Spleen (tissue), 11 donors: ENCODE results near the gene PRR13. TPM values are rescaled to one million over a fixed set of nuclear protein-coding genes. Genes with fewer than 3 reads are reported as not detected.

Source experiments
- DNase-seq: peaks from one replicate; pipeline ENCODE4 v3.0.0-alpha.2; 2020
- H3K27ac ChIP-seq, 8 donors: fragments of 200-600 bp; sonication (generic) in 7 of 8; 1 replicate in 4 of 8; 2 replicates in 4 of 8; pipeline versions ENCODE4 v1.5.0 to v1.8.0; 2016 to 2021; ENCODE audit warnings: inconsistent platforms in 4 of 8, mild to moderate bottlenecking in 4 of 8, moderate library complexity in 1 of 8
- H3K27me3 ChIP-seq, 7 donors: fragments of 200-600 bp; sonication (generic) in 6 of 7; replicated peaks in 1 of 7; 1 replicate in 4 of 7; 2 replicates in 3 of 7; pipeline versions ENCODE4 v1.5.0 to v1.8.0; 2016 to 2021; ENCODE audit warnings: inconsistent platforms in 3 of 7, mild to moderate bottlenecking in 1 of 7
- H3K36me3 ChIP-seq, 6 donors: fragments of 200-600 bp; sonication (generic) in 5 of 6; 1 replicate in 4 of 6; 2 replicates in 2 of 6; pipeline versions ENCODE4 v1.5.0 to v1.8.0; 2016 to 2021; ENCODE audit warnings: inconsistent platforms in 2 of 6
- H3K4me1 ChIP-seq, 6 donors: fragments of 200-600 bp; sonication (generic) in 5 of 6; 1 replicate in 3 of 6; 2 replicates in 3 of 6; pipeline versions ENCODE4 v1.5.0 to v1.8.0; 2016 to 2021; ENCODE audit warnings: inconsistent platforms in 3 of 6
- H3K4me3 ChIP-seq, 8 donors: fragments of 200-600 bp; sonication (generic) in 7 of 8; 1 replicate in 4 of 8; 2 replicates in 4 of 8; pipeline versions ENCODE4 v1.5.0 to v1.8.0; 2016 to 2021; ENCODE audit warnings: inconsistent platforms in 4 of 8, mild to moderate bottlenecking in 4 of 8, moderate library complexity in 2 of 8
- H3K9me3 ChIP-seq, 8 donors: fragments of 200-600 bp; sonication (generic) in 7 of 8; 1 replicate in 4 of 8; 2 replicates in 4 of 8; pipeline versions ENCODE4 v1.5.0 to v1.8.0; 2016 to 2021; ENCODE audit warnings: inconsistent platforms in 4 of 8
- CTCF ChIP-seq, 11 experiments: fragments of 200-600 bp in 7 of 11; fragments of 450-650 bp in 4 of 11; sonication (generic) in 4 of 11; IDR thresholded peaks in 8 of 11; conservative IDR thresholded peaks in 3 of 11; 1 replicate in 7 of 11; 2 replicates in 4 of 11; pipeline versions ENCODE4 v1.4.0 to v1.8.0; 2016 to 2021; ENCODE audit warnings: antibody characterized with exemption in 11 of 11, inconsistent platforms in 4 of 11, mild to moderate bottlenecking in 1 of 11
- POLR2A ChIP-seq, 3 donors: fragments of 450-650 bp; IDR thresholded peaks; one replicate each; pipeline ENCODE4 v1.5.1; 2017; ENCODE audit warnings: antibody characterized with exemption in 3 of 3, mild to moderate bottlenecking in 1 of 3
- POLR2AphosphoS5 ChIP-seq, 3 donors: sonication (generic); formaldehyde crosslinking; IDR thresholded peaks; one replicate each; pipeline ENCODE4 v1.5.1; 2017; ENCODE audit warnings: antibody characterized with exemption in 3 of 3
- WGBS, 5 donors: extraction: QIAGEN DNeasy Blood & Tissue Kit in 3 of 5; methylation state at CpG; one replicate each; pipeline versions ENCODE4 v1.1.5 to v1.1.7; 2013 to 2018; 5-methylcytosine and 5-hydroxymethylcytosine counted together
- intact Hi-C: fragments of 100-400 bp; cut with DNase I; formaldehyde crosslinking; loops from one replicate; pipeline ENCODE4 v1.15.0; 2023; ENCODE audit warnings: low total_unique reads
- polyA plus RNA-seq, 3 donors: library from polyadenylated mRNA; stranded (reverse); fragments of 200-250 nt; gene quantifications; one replicate each; pipeline ENCODE4 v1.2.1, GENCODE V29; 2013
- total RNA-seq, 7 donors: library from RNA; depleted of rRNA in 3 of 7; stranded (reverse); fragments of >200 nt in 3 of 7; fragmentation: NEBNext Ultra II Directional in 4 of 7; extraction: Animal tissue kit (Norgen Biotek cat#: 25700) in 4 of 7; gene quantifications; one replicate each; pipeline versions ENCODE4 v1.1.0 to v1.2.1, GENCODE V29; 2016 to 2021
- donor health status: healthy with polysubstance abuse.
- donor health status: DM: no; HTN: no; CAD: no; lungs with moderate emphysema.
- donor health status: DM: no; HTN: no; CAD: no.
- donor health status: Bipolar disorder and iron deficiency.
- donor health status: healthy.
- donor health status: DM: no; HTN: no; CAD: no.
- donor health status: DM: yes; HTN: yes; CAD: no.

PRR13 gene
- total and polyA plus RNA-seq, 10 donors = 127 to 262 (median 209) TPM

- no peak for DNase-seq
- Histone ChIP-seq H3K9me3 (no peaks in the 10 kb centered on the region), H3K4me1 (peaks cover 0 to 78% (median 45%) of the 10 kb centered on the region in 6 donors), H3K36me3 (peaks cover 8 to 100% (median 100%) of the 10 kb centered on the region in 6 donors), H3K27me3 (no peaks in the 10 kb centered on the region), H3K27ac (peak overlapping the region in 2 of 8 donors; percentile 6 to 10), H3K4me3 (no peak overlapping the region)
- intact Hi-C loops = no loop called here
- no peak for TF ChIP-seq POLR2AphosphoS5 (IDR thresholded peaks at IDR 0.05)
- TF ChIP-seq POLR2A (IDR thresholded peaks at IDR 0.05) = no peak
- TF ChIP-seq CTCF (IDR thresholded peaks at IDR 0.05 in 8 of 11, conservative IDR thresholded peaks at IDR 0.05 in 3 of 11) = no peak
- 66 to 83% (median 77%) methylated on average over 2 of the region's 2 CpGs for WGBS, 5 donors
These were observed 32.5 kb downstream of the PRR13 start for GRCh38 chr12:53474077-53474476.

GRCh38 chr12:53474819-53475218, 33.3 kb downstream of the PRR13 start:
- H3K27ac ChIP-seq = peak overlapping the region in 4 of 8 donors; percentile 4 to 40 (median 11)
- WGBS, 5 donors = 70 to 80% (median 76%) methylated on average over 13 of the region's 13 CpGs
- H3K27me3 ChIP-seq = no peaks in the 10 kb centered on the region
- no peak for DNase-seq
- intact Hi-C loops = no loop called here
- H3K9me3 ChIP-seq = no peaks in the 10 kb centered on the region
- peaks cover 0 to 84% (median 47%) of the 10 kb centered on the region in 6 donors for H3K4me1 ChIP-seq
- H3K4me3 ChIP-seq = no peak overlapping the region
- peaks cover 8 to 100% (median 100%) of the 10 kb centered on the region in 6 donors for H3K36me3 ChIP-seq
- TF ChIP-seq CTCF (IDR thresholded peaks at IDR 0.05 in 8 of 11, conservative IDR thresholded peaks at IDR 0.05 in 3 of 11) (no peak), POLR2AphosphoS5 (IDR thresholded peaks at IDR 0.05) (peak; percentile 27 to 63 (median 46))

- Histone ChIP-seq H3K27me3 (no peaks in the 10 kb centered on the region), H3K4me3 (no peak overlapping the region), H3K9me3 (no peaks in the 10 kb centered on the region), H3K27ac (peak overlapping the region in 1 of 8 donors; percentile 6), H3K4me1 (peaks cover 0 to 95% (median 64%) of the 10 kb centered on the region in 6 donors), H3K36me3 (peaks cover 8 to 100% (median 100%) of the 10 kb centered on the region in 6 donors)
- peak in 2 of 11 experiments; percentile 12 to 32 for TF ChIP-seq CTCF (IDR thresholded peaks at IDR 0.05 in 8 of 11, conservative IDR thresholded peaks at IDR 0.05 in 3 of 11)
- no peak for TF ChIP-seq POLR2A (IDR thresholded peaks at IDR 0.05)
- peak in 1 of 3 donors; percentile 19 for TF ChIP-seq POLR2AphosphoS5 (IDR thresholded peaks at IDR 0.05)
- intact Hi-C loops = no loop called here
- no peak for DNase-seq
- 60 to 79% (median 70%) methylated on average over 2 of the region's 2 CpGs for WGBS, 5 donors
These were observed 35.3 kb downstream of the PRR13 start for GRCh38 chr12:53476769-53477209.

GRCh38 chr12:53478865-53479264, 37.3 kb downstream of the PRR13 start:
- no peak for TF ChIP-seq CTCF (IDR thresholded peaks at IDR 0.05 in 8 of 11, conservative IDR thresholded peaks at IDR 0.05 in 3 of 11)
- no peak for TF ChIP-seq POLR2AphosphoS5 (IDR thresholded peaks at IDR 0.05)
- no peak for TF ChIP-seq POLR2A (IDR thresholded peaks at IDR 0.05)
- H3K27ac ChIP-seq = peak overlapping the region in 2 of 8 donors; percentile 9 to 22
- WGBS, 5 donors = 68 to 76% (median 70%) methylated on average over 1 of the region's 1 CpG

More at GRCh38 chr12:53478865-53479264, 37.3 kb downstream of the PRR13 start:
- H3K4me3 ChIP-seq = no peak overlapping the region
- peaks cover 0 to 82% (median 46%) of the 10 kb centered on the region in 6 donors for H3K4me1 ChIP-seq
- H3K36me3 ChIP-seq = peaks cover 8 to 100% (median 99%) of the 10 kb centered on the region in 6 donors
- H3K27me3 ChIP-seq = no peaks in the 10 kb centered on the region
- intact Hi-C loops = no loop called here
- no peaks in the 10 kb centered on the region for H3K9me3 ChIP-seq
- DNase-seq = no peak
